Measurements from ENCODE around the gene ZNF555. TPM values are rescaled to one million over a fixed set of nuclear protein-coding genes. Genes with fewer than 3 reads are reported as not detected.

The ZNF555 gene
- total and polyA plus RNA-seq, 2 of the 13 experiments (the other 11 are each of a cell fraction or from before 2014, with no cell fraction given) = 5.0 to 8.0 TPM

DNA sequence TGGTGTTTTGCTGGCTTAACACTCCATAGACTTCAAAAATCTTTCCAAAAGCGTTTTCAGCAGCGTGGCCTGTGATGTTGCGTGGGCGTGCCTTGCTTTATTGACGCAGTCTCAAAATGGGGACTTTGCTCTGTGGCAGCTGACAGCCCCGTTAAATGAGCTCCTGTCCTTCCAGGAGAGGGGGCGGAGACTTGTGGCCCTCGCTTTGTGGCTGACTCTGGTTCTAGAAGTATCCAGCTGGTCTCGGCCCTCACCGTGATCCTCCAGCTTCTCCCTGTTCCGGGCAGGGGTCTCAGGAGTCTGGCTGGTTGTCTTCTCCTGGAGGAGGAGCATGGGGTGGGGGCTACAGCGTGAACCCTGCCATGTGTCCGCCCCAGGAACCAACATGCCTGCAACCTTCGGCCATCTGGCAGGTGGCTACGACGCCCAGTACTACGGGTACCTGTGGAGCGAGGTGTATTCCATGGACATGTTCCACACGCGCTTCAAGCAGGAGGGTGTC lies 30.0 kb upstream of the ZNF555 start (continued):
- TF ChIP-seq, protein P1, sequence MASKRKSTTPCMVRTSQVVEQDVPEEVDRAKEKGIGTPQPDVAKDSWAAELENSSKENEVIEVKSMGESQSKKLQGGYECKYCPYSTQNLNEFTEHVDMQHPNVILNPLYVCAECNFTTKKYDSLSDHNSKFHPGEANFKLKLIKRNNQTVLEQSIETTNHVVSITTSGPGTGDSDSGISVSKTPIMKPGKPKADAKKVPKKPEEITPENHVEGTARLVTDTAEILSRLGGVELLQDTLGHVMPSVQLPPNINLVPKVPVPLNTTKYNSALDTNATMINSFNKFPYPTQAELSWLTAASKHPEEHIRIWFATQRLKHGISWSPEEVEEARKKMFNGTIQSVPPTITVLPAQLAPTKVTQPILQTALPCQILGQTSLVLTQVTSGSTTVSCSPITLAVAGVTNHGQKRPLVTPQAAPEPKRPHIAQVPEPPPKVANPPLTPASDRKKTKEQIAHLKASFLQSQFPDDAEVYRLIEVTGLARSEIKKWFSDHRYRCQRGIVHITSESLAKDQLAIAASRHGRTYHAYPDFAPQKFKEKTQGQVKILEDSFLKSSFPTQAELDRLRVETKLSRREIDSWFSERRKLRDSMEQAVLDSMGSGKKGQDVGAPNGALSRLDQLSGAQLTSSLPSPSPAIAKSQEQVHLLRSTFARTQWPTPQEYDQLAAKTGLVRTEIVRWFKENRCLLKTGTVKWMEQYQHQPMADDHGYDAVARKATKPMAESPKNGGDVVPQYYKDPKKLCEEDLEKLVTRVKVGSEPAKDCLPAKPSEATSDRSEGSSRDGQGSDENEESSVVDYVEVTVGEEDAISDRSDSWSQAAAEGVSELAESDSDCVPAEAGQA (IDR thresholded peaks at IDR 0.05; ENCODE audit: low read depth) = peak; percentile 39
- TF ChIP-seq, protein P1 (CRISPR knock-in tag; IDR thresholded peaks at IDR 0.05; ENCODE audit: borderline replicate concordance) = no peak
- TF ChIP-seq ZNF10 (CRISPR knock-in tag; IDR thresholded peaks at IDR 0.05; ENCODE audit: borderline replicate concordance, low read depth) (no peak), ZNF792 (CRISPR knock-in tag; IDR thresholded peaks at IDR 0.05) (peak; percentile 31; the same call in 1 of the 2 replicates), ONECUT2 (CRISPR knock-in tag; IDR thresholded peaks at IDR 0.05) (0 out of 2 replicates have a peak, but pooled peaks have one; percentile 12), JUNB (CRISPR knock-in tag; IDR thresholded peaks at IDR 0.05; ENCODE audit: borderline replicate concordance) (no peak), NFE2 (CRISPR knock-in tag; IDR thresholded peaks at IDR 0.05) (no peak), SMAD3 (CRISPR knock-in tag; IDR thresholded peaks at IDR 0.05) (0 out of 2 replicates have a peak, but pooled peaks have one; percentile 67), ZNF777 (CRISPR knock-in tag; IDR thresholded peaks at IDR 0.05) (no peak), CBFB (CRISPR knock-in tag; IDR thresholded peaks at IDR 0.05) (no peak), ZNF724P (CRISPR knock-in tag; IDR thresholded peaks at IDR 0.05; ENCODE audit: borderline replicate concordance) (no peak; the same call in 1 of the 2 replicates), ZNF121 (CRISPR knock-in tag; IDR thresholded peaks at IDR 0.05) (no peak), POLR2AphosphoS5 (IDR thresholded peaks at IDR 0.05; ENCODE audit: low read depth, low read length) (no peak)
- TF ChIP-seq, protein P2, sequence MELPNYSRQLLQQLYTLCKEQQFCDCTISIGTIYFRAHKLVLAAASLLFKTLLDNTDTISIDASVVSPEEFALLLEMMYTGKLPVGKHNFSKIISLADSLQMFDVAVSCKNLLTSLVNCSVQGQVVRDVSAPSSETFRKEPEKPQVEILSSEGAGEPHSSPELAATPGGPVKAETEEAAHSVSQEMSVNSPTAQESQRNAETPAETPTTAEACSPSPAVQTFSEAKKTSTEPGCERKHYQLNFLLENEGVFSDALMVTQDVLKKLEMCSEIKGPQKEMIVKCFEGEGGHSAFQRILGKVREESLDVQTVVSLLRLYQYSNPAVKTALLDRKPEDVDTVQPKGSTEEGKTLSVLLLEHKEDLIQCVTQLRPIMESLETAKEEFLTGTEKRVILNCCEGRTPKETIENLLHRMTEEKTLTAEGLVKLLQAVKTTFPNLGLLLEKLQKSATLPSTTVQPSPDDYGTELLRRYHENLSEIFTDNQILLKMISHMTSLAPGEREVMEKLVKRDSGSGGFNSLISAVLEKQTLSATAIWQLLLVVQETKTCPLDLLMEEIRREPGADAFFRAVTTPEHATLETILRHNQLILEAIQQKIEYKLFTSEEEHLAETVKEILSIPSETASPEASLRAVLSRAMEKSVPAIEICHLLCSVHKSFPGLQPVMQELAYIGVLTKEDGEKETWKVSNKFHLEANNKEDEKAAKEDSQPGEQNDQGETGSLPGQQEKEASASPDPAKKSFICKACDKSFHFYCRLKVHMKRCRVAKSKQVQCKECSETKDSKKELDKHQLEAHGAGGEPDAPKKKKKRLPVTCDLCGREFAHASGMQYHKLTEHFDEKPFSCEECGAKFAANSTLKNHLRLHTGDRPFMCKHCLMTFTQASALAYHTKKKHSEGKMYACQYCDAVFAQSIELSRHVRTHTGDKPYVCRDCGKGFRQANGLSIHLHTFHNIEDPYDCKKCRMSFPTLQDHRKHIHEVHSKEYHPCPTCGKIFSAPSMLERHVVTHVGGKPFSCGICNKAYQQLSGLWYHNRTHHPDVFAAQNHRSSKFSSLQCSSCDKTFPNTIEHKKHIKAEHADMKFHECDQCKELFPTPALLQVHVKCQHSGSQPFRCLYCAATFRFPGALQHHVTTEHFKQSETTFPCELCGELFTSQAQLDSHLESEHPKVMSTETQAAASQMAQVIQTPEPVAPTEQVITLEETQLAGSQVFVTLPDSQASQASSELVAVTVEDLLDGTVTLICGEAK (IDR thresholded peaks at IDR 0.05) = no peak
- TF ChIP-seq, protein P2 (CRISPR knock-in tag; IDR thresholded peaks at IDR 0.05) = peak; percentile 71; the same call in 1 of the 2 replicates
- TF ChIP-seq, protein P3, sequence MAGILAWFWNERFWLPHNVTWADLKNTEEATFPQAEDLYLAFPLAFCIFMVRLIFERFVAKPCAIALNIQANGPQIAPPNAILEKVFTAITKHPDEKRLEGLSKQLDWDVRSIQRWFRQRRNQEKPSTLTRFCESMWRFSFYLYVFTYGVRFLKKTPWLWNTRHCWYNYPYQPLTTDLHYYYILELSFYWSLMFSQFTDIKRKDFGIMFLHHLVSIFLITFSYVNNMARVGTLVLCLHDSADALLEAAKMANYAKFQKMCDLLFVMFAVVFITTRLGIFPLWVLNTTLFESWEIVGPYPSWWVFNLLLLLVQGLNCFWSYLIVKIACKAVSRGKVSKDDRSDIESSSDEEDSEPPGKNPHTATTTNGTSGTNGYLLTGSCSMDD (CRISPR knock-in tag; IDR thresholded peaks at IDR 0.05) = no peak
